HG02571 (cell line): ENCODE results near the gene TRIM41.
"Not testable (repeated sequence)": the region's sequence is repeated elsewhere in the genome, so short reads cannot be mapped to it uniquely, and the experiment has no call there.

Experiments used
- ATAC-seq: cut with Tn5 transposase; IDR thresholded peaks from one replicate; pipeline ENCODE4 v1.9.1; 2021; ENCODE audit warnings: mild to moderate bottlenecking, moderate library complexity; ENCODE audit not compliant: unreplicated experiment

Gene TRIM41

DNA sequence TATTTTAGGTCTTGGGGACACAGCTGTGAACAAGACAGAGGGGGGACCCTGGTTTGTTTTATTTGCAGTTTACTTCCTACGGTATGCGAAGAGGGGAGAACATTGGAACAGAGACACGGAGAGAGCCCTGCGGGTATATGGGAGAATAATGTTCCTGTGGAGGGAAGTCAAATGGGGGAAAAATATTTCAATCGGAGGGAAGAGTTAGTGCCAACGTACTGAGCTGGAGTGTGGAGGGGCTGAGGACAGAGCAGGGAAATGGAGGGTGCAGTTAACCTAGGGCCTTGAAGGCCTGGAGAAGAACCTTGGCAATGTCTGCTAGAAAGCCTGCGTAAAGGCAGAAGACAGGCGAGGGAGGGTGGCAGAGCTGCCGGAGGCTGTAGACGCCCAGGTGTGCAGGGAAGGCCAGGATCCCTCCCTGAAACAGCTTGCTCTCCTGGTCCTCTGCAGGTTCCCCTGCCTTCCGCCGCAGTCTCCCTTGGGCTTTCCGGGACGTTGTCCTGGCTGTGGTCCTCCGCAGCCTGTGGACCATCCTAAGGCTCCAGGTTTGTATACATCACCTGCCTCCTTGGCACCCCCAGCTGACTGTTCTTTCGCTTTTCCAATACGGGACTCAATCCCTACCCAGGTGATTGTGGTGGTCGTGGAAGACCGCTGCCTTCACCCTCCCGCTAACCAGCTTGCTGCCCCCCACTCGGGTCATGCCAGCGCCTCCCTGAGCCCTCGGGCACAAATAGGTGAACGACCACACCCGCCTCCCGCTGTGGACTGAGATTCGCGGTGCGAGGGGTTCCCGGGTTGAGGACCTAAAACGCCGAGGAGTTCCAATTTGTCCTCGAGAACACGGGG lies 22.6 kb downstream of the TRIM41 start:
- peak; percentile 2 for ATAC-seq

GRCh38 chr5:181246276-181247049 lies 23.4 kb downstream of the TRIM41 start:
- ATAC-seq = peak; percentile 47

GRCh38 chr5:181248277-181248676 lies 25.2 kb downstream of the TRIM41 start:
- no peak for ATAC-seq

- no peak for ATAC-seq
These were observed 32.2 kb downstream of the TRIM41 start for GRCh38 chr5:181255276-181255675.

DNA sequence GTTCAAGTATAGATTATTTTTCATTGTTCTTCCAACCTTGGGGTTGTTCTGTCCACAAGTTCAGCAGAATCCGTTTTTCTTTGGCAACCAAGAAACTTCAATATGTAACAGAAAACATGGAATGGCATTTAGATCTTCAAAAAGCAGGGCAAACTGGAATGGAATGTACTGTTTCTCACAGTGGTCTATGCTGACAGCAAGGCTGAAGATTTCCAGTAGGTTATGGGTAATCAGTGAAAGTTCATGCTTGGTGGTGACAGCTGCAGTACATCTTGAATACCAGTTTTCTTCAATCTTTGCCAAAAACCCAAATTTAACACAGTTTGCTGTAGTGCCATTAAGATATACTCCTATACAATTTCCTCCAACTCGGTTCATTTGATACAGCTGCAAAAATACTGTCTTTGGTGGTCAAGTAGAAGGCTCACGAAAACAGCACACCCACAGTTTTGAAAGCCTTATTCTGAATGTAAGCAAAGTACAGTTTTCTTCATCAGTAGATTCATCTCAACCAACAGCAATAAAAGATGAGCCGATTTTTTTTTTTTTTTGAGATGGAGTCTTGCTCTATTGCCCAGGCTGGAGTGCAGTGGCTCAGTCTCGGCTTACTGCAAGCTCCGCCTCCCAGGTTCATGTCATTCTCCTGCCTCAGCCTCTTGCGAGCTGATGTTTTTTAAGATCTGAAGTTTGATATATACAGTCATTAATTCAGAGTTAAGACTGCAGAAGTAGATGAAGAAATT lies 32.9 kb downstream of the TRIM41 start:
- ATAC-seq = no peak

DNA sequence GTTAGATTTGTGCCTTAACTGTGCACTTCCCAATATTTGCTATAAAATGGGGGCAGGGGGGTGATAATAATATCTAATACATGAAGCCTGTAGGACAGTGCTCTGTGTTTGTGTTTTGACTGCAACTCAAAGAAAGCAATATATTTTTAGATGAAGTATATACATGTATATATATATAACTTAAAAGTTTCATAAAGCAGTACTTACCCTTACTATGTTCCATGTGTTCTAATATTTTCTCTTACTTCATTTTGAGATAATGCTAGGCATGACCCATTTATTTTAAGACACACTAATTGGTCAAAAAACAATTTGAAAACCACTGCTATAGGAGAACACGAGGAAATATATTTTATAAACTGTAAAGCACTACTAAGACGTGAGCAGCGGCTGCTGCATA lies 35.5 kb downstream of the TRIM41 start:
- ATAC-seq = no peak

- ATAC-seq = no peak
These were observed 36.2 kb downstream of the TRIM41 start for GRCh38 chr5:181259283-181259682.

DNA sequence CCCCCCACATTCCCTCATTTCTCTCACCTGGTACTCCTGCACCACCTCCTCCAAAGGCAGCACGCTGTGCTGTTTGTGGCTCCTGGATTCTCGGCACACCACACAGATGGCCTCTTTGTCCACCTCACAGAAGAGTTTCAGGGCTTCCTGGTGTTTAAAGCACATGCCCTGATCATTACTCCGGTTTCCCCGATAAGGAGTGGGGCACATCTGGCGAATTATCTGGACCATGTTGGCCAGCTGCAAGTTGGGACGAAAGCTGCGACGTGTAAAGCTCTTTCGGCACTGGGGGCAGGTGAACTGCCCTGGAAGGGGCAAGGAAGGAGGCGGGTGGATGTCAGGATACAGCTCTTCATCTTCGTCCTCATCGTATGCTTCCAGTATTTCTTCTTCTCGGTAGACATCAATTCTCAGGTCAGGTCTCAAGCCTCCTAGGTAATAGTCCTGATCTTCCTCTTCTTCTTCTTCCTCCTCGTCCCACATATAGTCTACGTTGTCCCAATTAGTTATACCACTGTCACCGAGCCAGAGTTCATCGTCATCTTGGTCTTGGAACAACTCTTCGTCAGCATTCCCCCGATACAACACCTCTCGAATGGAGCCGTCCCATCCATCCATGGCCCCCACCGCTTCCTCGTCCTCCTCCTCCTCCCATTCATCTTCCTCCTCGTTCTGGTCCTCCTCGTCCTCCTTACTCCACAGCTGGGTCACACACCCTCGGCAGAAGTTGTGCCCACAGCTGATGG lies 37.1 kb downstream of the TRIM41 start:
- ATAC-seq = no peak

DNA sequence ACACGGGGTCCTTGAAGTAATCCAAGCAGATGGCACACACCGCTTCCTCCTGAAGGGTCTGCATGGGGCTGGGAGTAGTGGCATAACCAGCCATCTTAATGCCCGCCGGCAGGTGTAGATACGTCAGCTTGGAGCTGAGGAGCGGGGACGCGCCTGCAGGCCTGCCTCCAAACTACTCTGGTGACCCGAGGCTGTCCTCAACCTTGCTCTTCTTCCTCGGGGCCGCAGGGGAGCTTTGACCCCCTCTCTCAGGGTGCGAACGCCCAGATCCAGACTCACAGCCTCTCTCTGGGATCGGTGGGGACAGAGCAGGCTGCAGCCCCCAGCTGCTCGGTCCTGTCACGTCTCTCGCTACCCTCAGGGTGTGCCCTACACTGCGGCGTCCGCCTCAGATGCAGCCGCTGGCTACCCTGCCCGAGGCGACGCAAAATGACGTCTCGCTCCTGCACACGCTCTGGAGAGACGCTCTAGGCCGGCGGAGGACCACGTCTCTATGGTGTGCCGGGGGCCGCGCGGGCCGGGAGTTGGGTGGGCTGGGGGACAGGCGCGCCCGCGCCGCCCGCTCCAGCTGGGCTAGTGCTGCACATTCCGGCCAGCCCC lies 37.7 kb downstream of the TRIM41 start, which contains the start of gene TRIM52:
TRIM52 (minus strand) TSS at position 424 of the 600 bp plus-strand sequence; CDS start at position 94, 330 bp downstream.
- ATAC-seq = peak; percentile 78

DNA sequence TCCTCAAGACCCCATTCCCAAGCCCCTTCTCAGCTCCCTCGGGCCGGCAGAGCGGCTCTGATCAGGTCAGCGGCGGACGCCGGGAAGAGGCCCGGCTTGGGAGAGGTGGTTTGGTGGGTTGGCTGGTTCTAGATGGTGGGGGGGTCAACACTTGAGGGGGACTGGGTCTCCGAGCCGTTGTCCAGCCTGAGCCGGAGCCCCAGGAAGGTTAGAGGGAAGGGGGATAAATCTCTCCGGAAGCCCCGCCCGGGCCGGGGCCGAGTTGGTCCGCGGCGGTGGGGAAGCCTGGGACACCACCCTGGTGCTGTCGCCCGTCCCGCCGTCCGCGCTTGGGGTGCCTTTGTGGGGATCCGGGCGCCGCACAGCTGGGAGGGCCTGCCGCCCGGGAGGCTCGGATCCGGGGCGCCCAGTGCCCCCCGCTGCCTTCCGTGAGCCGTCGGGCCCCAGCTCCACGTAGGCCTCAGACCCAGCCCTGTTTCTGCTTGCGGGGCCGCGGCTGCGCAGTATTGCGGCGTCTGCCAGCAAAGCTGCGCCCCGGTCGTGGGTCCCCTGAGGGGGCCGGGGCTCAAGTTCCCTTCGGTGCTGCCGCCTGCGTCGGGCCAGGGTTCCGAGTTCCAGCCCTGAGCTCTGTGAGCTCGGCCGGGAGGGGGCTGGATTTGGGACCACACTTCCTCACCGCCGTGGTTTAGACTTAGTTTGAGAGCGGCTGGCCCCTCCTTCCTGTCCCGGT lies 38.4 kb downstream of the TRIM41 start:
- peak; percentile 52 for ATAC-seq

- ATAC-seq = no peak
These were observed 40.6 kb downstream of the TRIM41 start for GRCh38 chr5:181263633-181264032.

DNA sequence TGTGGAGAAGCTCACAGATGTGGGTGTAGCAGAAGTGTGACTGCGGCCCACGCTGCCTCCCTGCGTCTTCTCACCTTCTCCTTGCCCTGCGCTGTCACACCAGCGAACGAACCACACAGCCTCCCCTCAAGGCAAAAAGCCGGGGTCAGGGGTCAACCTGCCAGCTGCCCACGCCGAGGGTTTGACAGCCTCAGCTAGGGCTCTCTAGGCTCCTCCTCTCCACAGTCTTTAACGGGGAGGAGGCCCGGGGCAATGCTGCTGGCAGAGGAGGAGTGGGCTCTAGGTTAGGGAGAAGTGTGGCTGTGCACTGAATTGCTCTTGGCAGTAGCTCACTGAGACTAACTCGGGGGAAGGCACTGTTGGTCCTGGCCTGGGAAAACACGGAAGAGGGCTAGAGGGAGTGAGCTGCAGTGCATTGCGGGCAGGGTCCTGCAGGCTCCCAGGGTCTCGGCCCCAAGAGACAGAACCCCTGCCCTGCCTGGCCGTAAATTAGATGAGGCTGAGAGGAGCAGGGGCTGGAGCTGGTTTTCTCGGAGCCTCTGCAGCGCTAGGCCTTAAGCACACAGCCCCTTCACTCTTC lies 42.1 kb downstream of the TRIM41 start:
- no peak for ATAC-seq

- not testable (repeated sequence) for ATAC-seq
These were observed 44.3 kb downstream of the TRIM41 start for GRCh38 chr5:181267291-181267904.

- not testable (repeated sequence) for ATAC-seq
These were observed 44.8 kb downstream of the TRIM41 start for GRCh38 chr5:181267907-181268306.

DNA sequence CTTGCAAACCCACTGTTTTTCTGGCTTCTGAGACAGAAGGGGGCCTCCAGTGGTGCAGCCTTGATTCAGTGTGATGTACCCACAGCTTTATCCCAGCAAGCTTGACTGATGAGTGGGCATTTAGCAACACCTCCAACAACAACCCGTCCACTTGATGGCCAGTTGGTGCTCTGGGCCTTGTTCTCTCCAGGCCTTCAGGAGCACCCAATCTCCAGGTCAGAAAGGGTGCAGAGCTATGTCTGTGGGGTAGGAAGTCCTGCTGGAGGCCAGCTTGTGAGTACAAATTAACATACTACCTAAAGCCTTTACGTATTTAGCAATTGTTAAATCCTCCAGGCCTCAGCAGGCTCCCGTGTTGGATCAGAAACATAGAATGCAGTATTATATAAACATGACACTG lies 48.0 kb downstream of the TRIM41 start:
- no peak for ATAC-seq

DNA sequence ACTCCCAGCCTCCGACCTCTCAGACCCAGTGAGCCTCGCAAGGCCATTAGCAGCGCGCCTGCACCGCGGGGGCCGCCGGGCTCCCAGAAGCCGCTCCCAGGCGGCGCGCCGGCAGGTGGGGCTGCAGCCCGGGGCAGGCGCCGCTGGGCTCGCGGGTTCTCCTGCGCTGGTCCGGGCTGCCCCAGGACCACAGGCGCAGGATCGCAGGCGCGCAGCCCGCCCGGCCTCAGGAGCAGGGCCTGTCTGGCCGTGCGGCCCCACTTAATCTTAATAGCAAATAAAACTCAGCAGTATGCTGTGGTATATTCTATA lies 50.3 kb downstream of the TRIM41 start:
- not testable (repeated sequence) for ATAC-seq

- ATAC-seq = no peak
These were observed 57.2 kb downstream of the TRIM41 start for GRCh38 chr5:181280251-181280762.
